Hepatocyte (in vitro differentiated cells): ENCODE measurements around the gene SORD. TPM values are rescaled to one million over a fixed set of nuclear protein-coding genes. Genes with fewer than 3 reads are reported as not detected.

Experiments used
- DNase-seq: peaks from one replicate; pipeline ENCODE4 v3.0.0-alpha.2; 2016; ENCODE audit warnings: low spot score
- H2AFZ ChIP-seq: fragments of 200-600 bp; sonication (generic); 2 replicates; pipeline ENCODE4 v1.6.0; 2016; ENCODE audit warnings: antibody characterized with exemption, mild to moderate bottlenecking
- H3K27ac ChIP-seq: fragments of 200-600 bp; sonication (generic); 2 replicates; pipeline ENCODE4 v1.5.1; 2016; ENCODE audit warnings: mild to moderate bottlenecking
- H3K27me3 ChIP-seq: fragments of 200-600 bp; sonication (generic); 2 replicates; pipeline ENCODE4 v1.6.1; 2016
- H3K36me3 ChIP-seq: fragments of 200-600 bp; sonication (generic); replicated peaks from 2 replicates; pipeline ENCODE4 v1.5.1; 2016; ENCODE audit warnings: low read depth; ENCODE audit not compliant: insufficient read depth
- H3K4me1 ChIP-seq: fragments of 200-600 bp; sonication (generic); 2 replicates; pipeline ENCODE4 v1.5.1; 2016; ENCODE audit warnings: mild to moderate bottlenecking, moderate library complexity; ENCODE audit not compliant: insufficient read depth
- H3K4me2 ChIP-seq: fragments of 200-600 bp; sonication (generic); 2 replicates; pipeline ENCODE4 v1.6.0; 2016
- H3K4me3 ChIP-seq: fragments of 200-600 bp; sonication (generic); 2 replicates; pipeline ENCODE4 v1.5.1; 2016; ENCODE audit warnings: mild to moderate bottlenecking
- H3K79me2 ChIP-seq: fragments of 200-600 bp; sonication (generic); 2 replicates; pipeline ENCODE4 v1.6.0; 2017; ENCODE audit warnings: mild to moderate bottlenecking
- H3K9me2 ChIP-seq: fragments of 200-600 bp; sonication (generic); replicated peaks from 2 replicates; pipeline ENCODE4 v1.6.0; 2017; ENCODE audit warnings: mild to moderate bottlenecking; ENCODE audit not compliant: insufficient read depth
- H3K9me3 ChIP-seq: fragments of 200-600 bp; sonication (generic); 2 replicates; pipeline ENCODE4 v1.5.1; 2016; ENCODE audit warnings: low read depth, mild to moderate bottlenecking
- H4K20me1 ChIP-seq: fragments of 200-600 bp; sonication (generic); 2 replicates; pipeline ENCODE4 v1.6.0; 2016; ENCODE audit warnings: mild to moderate bottlenecking; ENCODE audit not compliant: insufficient read depth, poor library complexity, severe bottlenecking
- EZH2 ChIP-seq: fragments of 200-600 bp; sonication (generic); IDR thresholded peaks from 2 replicates; pipeline ENCODE4 v1.6.1; 2016; ENCODE audit warnings: antibody characterized with exemption, mild to moderate bottlenecking, borderline replicate concordance
- EZH2phosphoT487 ChIP-seq: fragments of 200-600 bp; sonication (generic); IDR thresholded peaks from one replicate; pipeline ENCODE4 v1.6.1; 2018; ENCODE audit warnings: antibody characterized with exemption, mild to moderate bottlenecking, low read depth, moderate library complexity; ENCODE audit not compliant: unreplicated experiment, severe bottlenecking
- WGBS: methylation state at CpG from one replicate; pipeline ENCODE4 v1.1.6; 2016; ENCODE audit warnings: low lambda C conversion rate; ENCODE audit errors: missing lambda C conversion rate; 5-methylcytosine and 5-hydroxymethylcytosine counted together
- polyA plus RNA-seq: library from polyadenylated mRNA; unstranded; fragments of >200 nt; fragmentation: Nextera tagmentation; extraction: Ambion mirVana; gene quantifications from 2 replicates; pipeline ENCODE4 v1.2.1, GENCODE V29; 2016
- total RNA-seq: library from RNA; depleted of rRNA; stranded (reverse); fragments of >200 nt; gene quantifications from 2 replicates; pipeline ENCODE4 v1.2.3, GENCODE V29; 2014
- TF ChIP-seq, protein P1 (sequence below): fragments of 200-600 bp; sonication (generic); IDR thresholded peaks from 2 replicates; pipeline ENCODE4 v1.5.1; 2016; ENCODE audit warnings: antibody characterized with exemption, mild to moderate bottlenecking; ENCODE audit not compliant: poor library complexity

SORD gene
- total and polyA plus RNA-seq, 2 experiments from 2014 or later = 81.8 to 116 TPM

DNA sequence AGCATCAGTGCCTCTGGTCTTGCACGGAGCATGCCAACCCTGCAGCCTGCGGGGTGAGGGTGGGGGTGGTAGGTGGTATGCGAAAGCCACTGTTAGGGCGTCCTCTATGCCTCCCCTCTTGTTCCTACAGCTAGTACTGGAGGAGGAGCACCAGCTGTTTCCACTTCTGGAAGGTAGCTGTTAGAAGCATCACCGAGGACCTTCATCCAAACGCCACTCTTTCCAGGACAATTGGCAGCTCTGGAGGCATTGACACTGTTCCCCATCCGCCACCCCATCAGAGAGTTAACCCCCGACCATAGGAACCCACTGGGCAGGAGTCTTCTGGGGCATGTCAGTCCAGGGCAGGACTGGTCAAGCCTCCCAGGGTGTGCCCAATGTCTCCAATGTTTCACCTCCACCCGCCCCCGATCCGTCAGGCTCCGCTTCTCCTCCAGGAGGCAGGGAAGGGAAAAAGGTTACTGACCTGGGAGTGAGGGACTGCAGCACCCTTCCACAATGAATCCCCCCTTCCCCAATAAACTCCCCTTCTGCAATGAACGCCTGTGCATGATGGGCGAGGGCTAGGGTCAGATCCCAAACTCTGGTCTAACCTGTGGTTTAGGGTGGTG, 90.5 kb downstream of the SORD start:
- peaks cover 20% of the 10 kb centered on the region for H3K4me1 ChIP-seq
- no peak overlapping the region for H3K27ac ChIP-seq
- H4K20me1 ChIP-seq = no peaks in the 10 kb centered on the region
- no peaks in the 10 kb centered on the region for H3K79me2 ChIP-seq
- H3K4me3 ChIP-seq = no peak overlapping the region
- no peaks in the 10 kb centered on the region for H3K36me3 ChIP-seq
- no peak for TF ChIP-seq EZH2
- TF ChIP-seq, protein P1, sequence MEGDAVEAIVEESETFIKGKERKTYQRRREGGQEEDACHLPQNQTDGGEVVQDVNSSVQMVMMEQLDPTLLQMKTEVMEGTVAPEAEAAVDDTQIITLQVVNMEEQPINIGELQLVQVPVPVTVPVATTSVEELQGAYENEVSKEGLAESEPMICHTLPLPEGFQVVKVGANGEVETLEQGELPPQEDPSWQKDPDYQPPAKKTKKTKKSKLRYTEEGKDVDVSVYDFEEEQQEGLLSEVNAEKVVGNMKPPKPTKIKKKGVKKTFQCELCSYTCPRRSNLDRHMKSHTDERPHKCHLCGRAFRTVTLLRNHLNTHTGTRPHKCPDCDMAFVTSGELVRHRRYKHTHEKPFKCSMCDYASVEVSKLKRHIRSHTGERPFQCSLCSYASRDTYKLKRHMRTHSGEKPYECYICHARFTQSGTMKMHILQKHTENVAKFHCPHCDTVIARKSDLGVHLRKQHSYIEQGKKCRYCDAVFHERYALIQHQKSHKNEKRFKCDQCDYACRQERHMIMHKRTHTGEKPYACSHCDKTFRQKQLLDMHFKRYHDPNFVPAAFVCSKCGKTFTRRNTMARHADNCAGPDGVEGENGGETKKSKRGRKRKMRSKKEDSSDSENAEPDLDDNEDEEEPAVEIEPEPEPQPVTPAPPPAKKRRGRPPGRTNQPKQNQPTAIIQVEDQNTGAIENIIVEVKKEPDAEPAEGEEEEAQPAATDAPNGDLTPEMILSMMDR = no peak
- no peak for TF ChIP-seq EZH2phosphoT487
- no peak overlapping the region for H2AFZ ChIP-seq
- peaks cover 82% of the 10 kb centered on the region for H3K27me3 ChIP-seq
- WGBS = 26% methylated on average over 14 of the region's 14 CpGs
- H3K4me2 ChIP-seq = peak overlapping the region; percentile 89
- H3K9me2 ChIP-seq = no peaks in the 10 kb centered on the region
- no peak for DNase-seq
- H3K9me3 ChIP-seq = no peaks in the 10 kb centered on the region

DNA sequence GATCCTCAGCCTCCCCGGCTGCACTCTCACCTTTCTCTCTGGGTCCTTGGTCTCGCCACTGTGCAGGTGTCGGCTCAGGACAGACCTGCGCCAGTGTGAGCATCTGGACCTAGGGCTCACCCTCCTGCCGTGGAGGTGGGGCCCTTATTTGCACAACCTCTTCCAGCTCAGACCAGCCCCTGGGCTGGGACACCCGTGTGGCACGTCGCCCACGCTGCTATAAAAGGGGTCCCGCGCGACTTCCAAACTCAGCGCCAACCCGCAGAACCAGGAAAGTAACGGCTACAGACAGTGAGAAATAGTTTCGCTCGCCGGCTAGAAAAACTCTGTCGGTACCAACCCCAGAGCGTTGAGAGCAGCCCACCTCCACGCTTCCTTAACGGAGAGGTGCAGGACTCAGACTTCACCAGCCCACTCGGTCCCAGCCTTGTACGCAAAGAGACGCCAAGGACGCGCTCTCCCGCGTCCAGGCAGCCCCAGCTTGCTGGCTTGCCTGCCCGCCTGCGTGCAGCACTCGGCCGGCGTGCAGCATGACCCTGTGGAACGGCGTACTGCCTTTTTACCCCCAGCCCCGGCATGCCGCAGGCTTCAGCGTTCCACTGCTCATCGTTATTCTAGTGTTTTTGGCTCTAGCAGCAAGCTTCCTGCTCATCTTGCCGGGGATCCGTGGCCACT, 91.2 kb downstream of the SORD start, which contains the start of the genes DUOX2 and DUOXA2:
TSS of gene DUOX2 (minus strand) at position 97 of the 675 bp plus-strand sequence. CDS start 761 bp downstream, outside the sequence.
TSS of gene DUOXA2 (plus strand) at position 251 of the 675 bp plus-strand sequence. CDS start at position 531, 280 bp downstream.
- peak within 1 kb of the TSS; percentile 89 for H3K4me2 ChIP-seq
- H3K27me3 ChIP-seq = peaks cover 76% of the 10 kb centered on the region
- no peak within 1 kb of the TSS for H3K4me3 ChIP-seq
- no peaks in the 10 kb centered on the region for H3K9me3 ChIP-seq
- H2AFZ ChIP-seq = no peak within 1 kb of the TSS
- WGBS = 10% methylated on average over 42 of the region's 42 CpGs
- TF ChIP-seq EZH2 (peak; percentile 92), EZH2phosphoT487 (no peak)
- TF ChIP-seq, protein P1 = no peak
- peaks cover 20% of the 10 kb centered on the region for H3K4me1 ChIP-seq
- no peaks in the 10 kb centered on the region for H3K9me2 ChIP-seq
- H3K27ac ChIP-seq = no peak within 1 kb of the TSS
- H3K36me3 ChIP-seq = no peaks in the 10 kb centered on the region
- H3K79me2 ChIP-seq = no peaks in the 10 kb centered on the region
- no peaks in the 10 kb centered on the region for H4K20me1 ChIP-seq
- DNase-seq = peak; percentile 41

DNA sequence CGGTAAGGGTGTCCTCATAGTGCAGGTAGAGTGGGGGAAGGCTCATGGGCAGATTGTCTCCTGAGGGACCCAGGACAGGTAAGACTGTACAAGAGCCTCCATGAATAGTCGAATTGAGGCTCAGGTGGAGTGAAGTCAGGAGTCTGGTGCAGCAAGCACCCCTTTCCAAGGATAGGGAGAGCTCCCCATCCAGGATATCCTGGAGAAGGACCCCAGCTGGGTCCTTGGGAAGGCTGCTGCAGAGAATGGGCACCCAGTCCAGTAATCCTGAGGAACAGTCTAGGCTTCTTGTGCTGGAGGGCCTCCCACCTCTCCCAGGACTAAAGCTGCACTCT, 91.7 kb downstream of the SORD start:
- H3K79me2 ChIP-seq = no peaks in the 10 kb centered on the region
- DNase-seq = no peak
- H3K27me3 ChIP-seq = peaks cover 71% of the 10 kb centered on the region
- no peaks in the 10 kb centered on the region for H3K9me3 ChIP-seq
- peaks cover 20% of the 10 kb centered on the region for H3K4me1 ChIP-seq
- no peak overlapping the region for H3K4me3 ChIP-seq
- H3K4me2 ChIP-seq = peak overlapping the region; percentile 84
- H2AFZ ChIP-seq = no peak overlapping the region
- H3K9me2 ChIP-seq = no peaks in the 10 kb centered on the region
- no peak overlapping the region for H3K27ac ChIP-seq
- TF ChIP-seq, protein P1 = no peak
- no peak for TF ChIP-seq EZH2phosphoT487
- TF ChIP-seq EZH2 = no peak
- WGBS = 36% methylated on average over 2 of the region's 2 CpGs
- H3K36me3 ChIP-seq = no peaks in the 10 kb centered on the region
- no peaks in the 10 kb centered on the region for H4K20me1 ChIP-seq
